Activated CD8-positive, alpha-beta memory T cell treated with anti-CD3 and anti-CD28 coated beads for 4 hours (primary cell): ENCODE results near the gene C1orf105.

Experiments
- DNase-seq, 2 donors: peaks; one replicate each; pipeline ENCODE4 v3.0.0-alpha.2; 2020; ENCODE audit warnings: low read depth in 2 of 2

The C1orf105 gene

DNA sequence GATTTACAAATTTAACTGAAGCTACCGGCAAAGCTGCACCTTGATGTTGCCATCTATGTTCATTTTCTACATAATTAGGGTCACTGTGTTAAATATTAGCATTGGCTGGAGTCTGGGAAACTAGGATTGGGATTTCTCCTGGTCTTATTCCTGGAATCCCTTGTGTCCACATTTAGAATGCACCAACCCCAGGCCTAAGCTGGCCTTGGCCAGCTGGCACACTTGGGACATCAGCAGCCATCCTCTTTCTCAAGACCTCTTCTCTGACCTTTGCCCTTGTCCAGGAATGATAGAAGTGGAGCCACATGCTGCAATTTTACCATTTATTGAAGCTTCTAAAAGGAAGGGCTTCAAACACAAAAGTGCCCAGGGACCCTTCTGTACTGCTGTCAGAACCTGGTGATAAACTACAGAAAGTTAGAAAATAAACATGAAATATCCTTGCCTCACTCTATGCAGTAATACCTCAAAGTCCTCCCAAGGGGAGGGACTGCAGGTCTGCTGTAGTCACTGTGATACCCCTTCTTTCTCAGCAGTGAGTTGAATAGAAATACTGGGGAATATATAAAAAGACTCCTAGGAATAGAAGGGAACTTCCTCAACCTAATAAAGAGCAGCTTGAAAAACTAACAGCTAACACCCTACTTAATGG, 37.1 kb downstream of the C1orf105 start:
- DNase-seq = no peak

DNA sequence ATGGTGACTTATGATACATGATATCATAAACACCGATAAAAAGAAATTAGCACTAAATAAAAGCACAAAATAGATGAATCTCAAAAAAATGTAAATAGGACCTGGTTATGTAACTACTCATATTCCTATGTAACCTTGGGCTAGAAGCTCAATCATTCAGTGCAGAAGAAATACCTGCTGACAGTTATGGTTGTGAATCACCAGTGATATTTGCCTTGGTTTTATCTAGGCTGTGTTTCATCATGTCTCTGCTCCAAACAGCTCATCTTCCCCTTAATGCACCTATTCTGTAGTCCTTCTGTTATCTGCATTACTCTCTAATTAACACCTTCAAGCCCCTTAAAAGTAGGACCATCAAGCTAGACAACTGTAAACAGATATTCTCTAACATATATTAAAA, 39.7 kb downstream of the C1orf105 start:
- no peak for DNase-seq

DNA sequence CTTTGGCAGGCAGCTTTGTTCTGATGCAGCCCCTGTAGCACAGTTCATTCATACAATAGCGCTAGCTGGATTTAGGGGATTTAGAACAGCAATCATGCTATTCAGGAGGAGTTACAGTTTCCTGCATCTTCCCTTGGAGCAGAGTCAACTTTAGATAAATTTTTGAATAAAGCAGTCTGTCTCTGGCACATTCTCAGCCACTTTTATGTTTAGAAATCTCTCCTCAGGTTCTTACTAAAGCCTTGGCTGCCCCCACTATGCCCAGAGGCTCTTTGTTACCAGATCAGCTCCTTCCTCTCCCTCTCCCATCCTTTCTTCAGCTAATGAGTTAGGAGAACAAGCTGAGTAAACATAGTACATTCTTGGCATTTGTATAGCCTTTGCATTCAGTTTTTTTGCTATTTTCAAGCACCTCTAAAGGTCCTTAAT, 40.4 kb downstream of the C1orf105 start:
- DNase-seq = no peak

GRCh38 chr1:172465617-172466016, 45.1 kb downstream of the C1orf105 start:
- no peak for DNase-seq

GRCh38 chr1:172466795-172467407, 46.4 kb downstream of the C1orf105 start:
- no peak for DNase-seq

- no peak for DNase-seq
Measured at GRCh38 chr1:172467446-172467845, 47.0 kb downstream of the C1orf105 start.

- DNase-seq = no peak
Measured at GRCh38 chr1:172468296-172468695, 47.8 kb downstream of the C1orf105 start.

DNA sequence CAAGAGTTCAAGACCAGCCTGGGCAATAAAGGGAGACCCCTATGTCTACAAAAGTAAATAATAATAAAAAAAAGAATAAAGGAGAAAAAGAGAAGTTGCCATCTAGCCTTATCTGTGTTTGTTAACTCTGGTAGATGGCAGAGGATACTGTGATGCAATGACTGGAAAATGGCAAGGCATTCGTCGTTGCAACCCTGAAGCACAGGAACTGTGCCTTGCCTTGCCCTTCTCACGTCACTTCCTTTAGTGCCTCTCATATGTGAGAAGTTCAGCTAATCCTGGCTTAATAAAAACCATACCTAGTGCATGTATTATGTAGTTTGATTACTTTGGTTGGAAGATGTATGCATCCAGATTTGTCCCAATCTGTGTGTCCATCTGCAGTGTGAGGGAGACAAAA, 49.2 kb downstream of the C1orf105 start:
- no peak for DNase-seq

DNA sequence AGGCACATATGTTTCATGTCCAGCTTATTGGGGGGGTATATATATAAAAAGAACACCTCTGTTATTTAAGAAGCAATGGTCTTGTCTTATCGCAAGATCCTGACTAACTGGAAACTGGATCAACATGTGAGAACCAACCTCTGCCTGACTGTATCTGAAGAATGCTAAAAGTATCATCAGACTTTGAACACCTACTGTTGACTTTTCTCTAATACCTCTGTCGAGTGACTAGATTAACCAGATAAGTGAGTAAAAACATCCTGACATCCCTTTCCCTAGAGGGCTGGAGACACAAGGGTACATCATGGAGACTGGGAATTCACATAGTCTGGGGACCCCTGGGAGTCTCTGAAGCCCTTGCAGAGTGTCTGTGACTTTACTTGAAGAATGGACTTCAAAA, 49.7 kb downstream of the C1orf105 start:
- DNase-seq = no peak

- no peak for DNase-seq
Measured at GRCh38 chr1:172471666-172472065, 51.2 kb downstream of the C1orf105 start.

DNA sequence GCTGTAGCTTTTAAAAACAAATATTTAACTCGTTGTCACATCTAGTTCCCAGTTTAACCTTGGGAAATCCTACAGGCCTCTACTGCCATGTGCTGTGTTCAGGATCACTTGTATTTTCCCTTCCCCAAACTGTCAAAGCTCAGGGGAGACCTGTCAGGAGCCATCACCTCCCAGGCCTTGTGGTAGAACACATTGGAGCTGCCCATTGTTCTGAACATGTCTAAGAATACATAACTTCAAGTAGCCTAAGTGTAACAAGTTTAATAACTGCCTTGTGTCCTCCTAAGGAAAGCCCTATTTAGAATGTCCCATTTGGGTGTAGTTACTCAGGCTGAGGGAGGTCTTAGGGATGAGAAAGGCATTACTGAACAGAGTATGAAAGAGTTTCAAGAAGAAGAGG, 52.0 kb downstream of the C1orf105 start:
- DNase-seq = no peak

- DNase-seq = no peak
Measured at GRCh38 chr1:172473302-172473701, 52.8 kb downstream of the C1orf105 start.

DNA sequence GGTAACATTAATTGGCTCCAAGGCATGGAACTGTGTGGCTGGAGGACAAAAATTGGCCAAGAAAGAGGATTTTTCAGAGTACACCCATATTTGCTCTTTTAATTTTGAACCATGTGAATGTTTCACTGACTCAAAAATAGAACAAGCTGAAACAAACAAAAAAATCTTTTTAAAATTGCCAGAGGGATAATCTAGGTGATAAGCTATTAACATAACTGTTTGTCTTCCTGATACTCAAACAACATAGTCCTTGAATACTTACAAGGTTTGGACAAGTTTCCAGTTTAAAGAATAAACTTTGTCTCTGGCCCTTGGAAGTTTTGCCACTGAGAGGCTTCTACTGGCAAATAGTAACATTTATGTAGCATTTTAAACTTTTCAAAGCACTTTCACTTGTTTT, 53.4 kb downstream of the C1orf105 start:
- no peak for DNase-seq

DNA sequence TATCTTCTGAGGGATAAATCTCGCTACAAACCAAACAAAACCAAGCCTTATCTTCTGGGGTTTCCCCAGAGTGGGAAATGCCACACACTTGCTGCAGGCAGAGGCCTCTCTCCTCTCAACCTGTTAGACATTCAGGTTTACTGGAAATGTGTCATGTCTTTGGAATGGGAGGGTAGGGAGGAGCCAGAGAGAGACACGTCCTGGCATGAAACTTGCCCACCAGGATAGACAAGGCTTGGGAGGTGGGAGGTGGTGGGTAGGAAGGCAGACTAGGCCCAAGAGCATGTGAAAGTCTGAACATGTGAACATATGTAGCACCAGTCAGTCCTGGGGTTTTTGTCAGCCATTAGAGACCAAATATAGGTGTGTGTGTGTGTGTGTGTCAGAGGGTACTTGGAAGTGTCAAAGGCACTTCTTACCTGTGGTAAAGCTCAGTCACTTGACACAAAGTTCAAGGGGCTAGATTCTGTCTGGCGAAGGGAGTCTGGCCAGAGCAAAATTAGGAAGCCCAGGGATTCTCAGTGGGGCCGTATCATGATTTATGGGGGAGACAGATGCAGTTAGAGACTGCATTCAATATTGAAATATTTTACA, 55.8 kb downstream of the C1orf105 start:
- no peak for DNase-seq

GRCh38 chr1:172477216-172477615, 56.7 kb downstream of the C1orf105 start:
- DNase-seq = no peak

DNA sequence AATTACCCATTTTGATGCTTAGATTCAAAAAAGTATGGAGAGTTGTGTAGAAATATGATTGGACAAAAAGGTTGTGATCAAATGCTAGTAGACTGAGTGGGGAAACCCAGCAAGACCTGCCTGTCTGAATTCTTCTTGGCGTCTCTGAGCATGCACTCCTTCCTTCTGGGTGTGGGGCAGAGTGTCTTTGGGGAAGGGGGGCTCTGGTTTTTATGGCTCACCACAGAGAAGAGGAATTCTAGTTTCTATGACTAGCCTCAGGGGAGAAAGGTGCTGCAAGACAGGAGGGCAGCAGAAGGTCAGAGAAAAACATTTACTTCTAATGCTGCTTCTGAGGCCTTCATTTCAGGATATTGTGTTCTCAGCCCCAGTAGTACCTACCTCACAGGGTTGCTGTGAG, 57.3 kb downstream of the C1orf105 start:
- no peak for DNase-seq

DNA sequence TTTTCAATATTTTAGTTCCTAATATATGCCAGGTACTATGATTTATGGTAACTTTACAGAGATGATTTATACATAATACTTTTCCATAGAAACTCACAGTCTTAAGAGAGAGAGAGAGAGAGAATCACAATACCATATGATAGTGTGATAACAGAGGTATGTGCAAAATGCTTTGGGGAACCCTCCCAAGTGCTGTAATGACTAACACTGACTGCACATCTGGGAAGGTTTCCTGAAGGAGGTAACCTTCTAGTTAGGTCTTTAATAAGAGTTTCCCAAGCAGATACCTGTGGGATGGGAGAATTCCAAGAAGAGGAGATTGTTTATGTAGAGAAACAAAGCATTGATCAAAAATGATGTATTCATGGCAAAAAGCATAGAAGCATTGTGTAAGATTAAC, 58.0 kb downstream of the C1orf105 start:
- DNase-seq = no peak

DNA sequence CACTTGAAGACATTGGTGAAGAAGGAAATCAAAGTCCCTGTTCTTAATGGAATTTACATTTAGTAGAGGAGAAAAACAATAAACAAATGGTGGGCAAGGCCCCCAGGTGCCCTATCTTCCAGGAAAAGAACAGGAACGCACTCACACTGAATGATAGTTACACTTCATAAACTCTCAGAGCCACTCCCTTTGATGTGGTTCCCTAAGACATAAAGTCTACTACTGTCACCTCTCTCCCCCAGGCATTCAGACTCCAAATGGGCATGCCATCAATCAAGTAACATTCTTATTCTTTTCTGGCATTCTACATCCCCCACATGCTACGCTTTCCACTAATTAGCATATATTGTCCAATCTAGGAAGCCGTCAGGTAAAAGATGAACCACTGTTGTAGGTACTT, 59.9 kb downstream of the C1orf105 start:
- DNase-seq = no peak

DNA sequence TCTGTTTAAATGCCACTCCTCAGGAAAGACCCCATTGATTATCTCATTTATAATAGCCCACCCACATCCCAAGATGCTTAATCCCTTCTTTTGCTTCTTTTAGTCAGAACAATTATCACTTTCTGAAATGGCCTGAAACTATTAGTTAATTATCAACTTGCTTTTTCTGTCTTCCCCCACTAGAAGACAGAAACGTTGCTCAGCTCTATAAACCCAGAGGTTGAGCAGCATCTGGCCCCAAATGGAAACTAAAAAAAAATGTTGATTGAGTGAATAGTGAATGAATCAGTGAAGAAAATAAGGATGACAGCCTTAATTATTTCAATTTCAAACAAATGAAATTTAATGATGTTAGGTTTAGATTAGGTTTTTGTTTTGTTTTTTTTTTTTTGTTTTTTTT, 61.6 kb downstream of the C1orf105 start:
- DNase-seq = no peak

DNA sequence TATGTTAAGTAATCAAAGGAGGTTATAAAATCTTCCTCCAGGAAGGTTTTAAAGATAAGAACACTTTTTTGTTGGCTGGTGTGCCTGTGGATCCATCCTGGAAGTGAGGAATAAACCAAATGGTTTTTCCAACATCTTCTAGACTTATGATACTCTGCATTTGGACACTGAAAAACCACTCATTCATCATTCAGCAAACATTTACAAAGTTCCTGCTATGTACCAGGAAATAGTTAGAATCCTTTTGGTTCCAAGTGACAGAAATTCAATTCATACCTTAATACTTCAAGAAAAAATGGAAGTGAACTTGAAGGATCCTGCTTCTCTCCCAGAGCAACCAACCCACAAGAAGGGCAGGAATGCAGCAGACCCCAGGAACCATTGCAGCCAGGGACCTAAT, 63.0 kb downstream of the C1orf105 start:
- DNase-seq = no peak

DNA sequence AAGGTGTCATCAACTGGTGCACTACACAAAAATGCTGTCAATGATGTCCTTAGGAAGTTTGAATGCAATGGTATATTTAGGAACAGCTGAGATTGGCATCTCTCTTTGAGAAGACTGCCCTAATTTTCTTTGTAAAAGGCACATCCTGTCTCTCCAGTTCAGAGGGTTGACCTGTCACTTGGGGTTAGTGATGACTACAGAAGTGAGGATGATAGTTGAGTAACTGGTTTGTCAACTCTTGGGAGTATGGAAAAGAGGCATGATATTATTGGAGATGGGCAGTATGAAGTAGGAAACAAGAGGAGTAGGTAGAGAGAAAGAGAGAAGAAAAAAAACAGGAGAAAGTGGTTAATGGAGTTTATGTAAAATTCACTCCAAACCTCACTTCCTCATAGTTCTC, 63.8 kb downstream of the C1orf105 start:
- no peak for DNase-seq

DNA sequence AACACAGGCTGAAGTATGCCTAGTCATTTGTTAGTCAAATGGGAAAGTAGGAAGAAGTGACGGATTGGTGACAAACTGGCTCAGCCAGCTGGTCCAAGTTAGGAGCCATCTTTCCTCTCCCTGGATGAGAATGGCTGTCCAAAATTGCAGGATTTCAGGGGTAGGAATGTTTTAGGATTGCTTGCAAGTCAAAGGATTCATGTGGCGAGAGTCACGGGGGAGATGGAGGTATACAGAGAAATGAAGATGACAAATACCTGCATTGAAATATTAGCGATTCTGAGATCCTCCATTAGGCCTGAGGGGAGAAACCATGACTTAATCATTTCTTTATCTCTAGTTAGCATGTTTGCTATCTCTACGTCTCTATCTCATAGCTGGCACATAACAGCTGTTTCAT, 65.1 kb downstream of the C1orf105 start:
- DNase-seq = no peak

- no peak for DNase-seq
Measured at GRCh38 chr1:172486805-172487454, 66.4 kb downstream of the C1orf105 start.
